Left ventricle myocardium inferior (tissue), 1 donor: ENCODE data around the gene TCF7L2. TPM values are rescaled to one million over a fixed set of nuclear protein-coding genes. Genes with fewer than 3 reads are reported as not detected.
A peak's percentile ranks its signal among the peaks of the same experiment; 100 is the strongest.

Source experiments
- DNase-seq: peaks from one replicate; pipeline ENCODE4 v3.0.0-alpha.2; 2020
- H3K27ac ChIP-seq: fragments of 200-600 bp; replicated peaks from 2 replicates; pipeline ENCODE4 v1.8.0; 2021
- H3K27me3 ChIP-seq: fragments of 200-600 bp; 2 replicates; pipeline ENCODE4 v1.8.0; 2021; ENCODE audit warnings: low read depth
- H3K36me3 ChIP-seq: fragments of 200-600 bp; 2 replicates; pipeline ENCODE4 v1.8.0; 2021
- H3K4me1 ChIP-seq: fragments of 200-600 bp; 2 replicates; pipeline ENCODE4 v1.8.0; 2021
- H3K4me3 ChIP-seq: fragments of 200-600 bp; 2 replicates; pipeline ENCODE4 v1.8.0; 2021; ENCODE audit warnings: mild to moderate bottlenecking, moderate library complexity
- H3K9me3 ChIP-seq: fragments of 200-600 bp; replicated peaks from 2 replicates; pipeline ENCODE4 v1.8.0; 2021
- CTCF ChIP-seq: fragments of 200-600 bp; IDR thresholded peaks from 2 replicates; pipeline ENCODE4 v1.8.0; 2021; ENCODE audit warnings: antibody characterized with exemption, mild to moderate bottlenecking, borderline replicate concordance
- intact Hi-C: fragments of 100-400 bp; cut with micrococcal nuclease; formaldehyde crosslinking; loops from one replicate; pipeline ENCODE4 v1.11.0; 2022
- total RNA-seq: library from RNA; stranded (reverse); fragmentation: NEBNext Ultra II Directional; extraction: Animal tissue kit (Norgen Biotek cat#: 25700); gene quantifications from one replicate; pipeline ENCODE4 v1.2.1, GENCODE V29; 2021
- donor health status: DM: no; HTN: yes; CAD: no; lungs with severe emphysema.

Gene TCF7L2
- total RNA-seq, 1 donor from 2014 or later, result 8.9 TPM

- no peak for TF ChIP-seq CTCF
- DNase-seq, result peak; percentile 22
- intact Hi-C loops, result loop anchor here (10.0 kb wide), 1 partner anchor 82 kb away; no protein-coding TSS in a partner anchor
Observed at GRCh38 chr10:112952282-112953173, 2.5 kb downstream of the TCF7L2 start.

GRCh38 chr10:112953174-112954159, 3.4 kb downstream of the TCF7L2 start:
- no peaks in the 10 kb centered on the region for H3K27me3 ChIP-seq
- no peak for TF ChIP-seq CTCF
- H3K4me1 ChIP-seq, result peaks cover 79% of the 10 kb centered on the region
- H3K9me3 ChIP-seq, result no peaks in the 10 kb centered on the region
- H3K36me3 ChIP-seq, result no peaks in the 10 kb centered on the region
- H3K4me3 ChIP-seq, result peak overlapping the region; percentile 92
- peak overlapping the region; percentile 92 for H3K27ac ChIP-seq
- peak; percentile 33 for DNase-seq
- intact Hi-C loops, result loop anchor here (10.0 kb wide), 1 partner anchor 81 kb away; no protein-coding TSS in a partner anchor

More at GRCh38 chr10:112952282-112953173, 2.5 kb downstream of the TCF7L2 start:
- Histone ChIP-seq H3K27me3 (no peaks in the 10 kb centered on the region), H3K4me3 (peak overlapping the region; percentile 92), H3K27ac (peak overlapping the region; percentile 92), H3K9me3 (no peaks in the 10 kb centered on the region), H3K36me3 (no peaks in the 10 kb centered on the region), H3K4me1 (peaks cover 72% of the 10 kb centered on the region)

GRCh38 chr10:112954974-112955581, 5.0 kb downstream of the TCF7L2 start:
- Histone ChIP-seq H3K36me3 (no peaks in the 10 kb centered on the region), H3K9me3 (no peaks in the 10 kb centered on the region), H3K27ac (peak overlapping the region; percentile 74), H3K4me3 (peak overlapping the region; percentile 92), H3K4me1 (peaks cover 82% of the 10 kb centered on the region), H3K27me3 (no peaks in the 10 kb centered on the region)
- DNase-seq, result no peak
- intact Hi-C loops, result loop anchor here (10.0 kb wide), 1 partner anchor 80 kb away; no protein-coding TSS in a partner anchor
- no peak for TF ChIP-seq CTCF

GRCh38 chr10:112955582-112956421, 5.8 kb downstream of the TCF7L2 start:
- no peak for TF ChIP-seq CTCF
- no peaks in the 10 kb centered on the region for H3K36me3 ChIP-seq
- H3K27me3 ChIP-seq, result no peaks in the 10 kb centered on the region
- no peaks in the 10 kb centered on the region for H3K9me3 ChIP-seq
- H3K4me1 ChIP-seq, result peaks cover 82% of the 10 kb centered on the region
- intact Hi-C loops, result loop anchor here (10.0 kb wide), 1 partner anchor 79 kb away; no protein-coding TSS in a partner anchor
- DNase-seq, result no peak
- H3K27ac ChIP-seq, result peak overlapping the region; percentile 74
- H3K4me3 ChIP-seq, result peak overlapping the region; percentile 92
